CD4-positive, alpha-beta T cell treated with Interleukin-15 for 1 hour (primary cell): Measurements from ENCODE around the gene IL22RA1.

Experiments
- DNase-seq: peaks from one replicate; pipeline ENCODE4 v3.0.0-alpha.2; 2020

IL22RA1 gene

DNA sequence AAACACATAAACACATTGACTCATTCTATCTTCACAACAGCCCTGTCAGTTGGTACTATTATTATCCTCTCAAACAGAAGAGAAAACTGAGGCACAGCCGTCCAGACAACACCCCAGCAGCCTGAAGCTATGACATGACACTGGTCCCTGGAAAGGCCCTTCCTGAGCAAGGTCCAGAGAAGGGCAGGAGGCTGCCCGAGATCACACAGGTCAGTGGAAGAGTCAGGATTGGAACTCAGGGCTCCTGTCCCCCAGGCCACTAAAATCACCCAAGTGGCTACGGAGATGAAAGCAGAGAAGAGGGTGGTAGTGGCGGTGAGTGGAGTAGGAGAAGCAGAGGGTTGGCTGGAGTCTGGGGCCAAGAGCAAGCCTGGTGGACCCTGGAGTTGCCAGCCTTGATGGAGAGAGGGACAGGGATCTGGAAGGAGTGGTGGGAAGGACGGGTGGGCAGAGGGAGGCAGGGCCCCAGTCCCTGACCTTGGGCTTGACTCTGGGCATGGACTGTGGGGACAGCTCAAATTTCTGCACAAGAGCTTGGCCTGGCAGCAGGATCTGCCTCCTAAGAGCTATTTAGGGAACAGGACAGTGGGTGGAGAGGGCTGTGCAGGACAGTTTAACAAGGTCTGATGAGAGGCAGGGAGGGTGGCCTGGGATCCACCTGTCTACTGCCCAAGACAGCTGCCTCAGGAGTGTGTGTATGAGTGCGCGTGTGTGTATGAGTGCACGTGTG lies 46.8 kb downstream of the IL22RA1 start:
- DNase-seq, result no peak

DNA sequence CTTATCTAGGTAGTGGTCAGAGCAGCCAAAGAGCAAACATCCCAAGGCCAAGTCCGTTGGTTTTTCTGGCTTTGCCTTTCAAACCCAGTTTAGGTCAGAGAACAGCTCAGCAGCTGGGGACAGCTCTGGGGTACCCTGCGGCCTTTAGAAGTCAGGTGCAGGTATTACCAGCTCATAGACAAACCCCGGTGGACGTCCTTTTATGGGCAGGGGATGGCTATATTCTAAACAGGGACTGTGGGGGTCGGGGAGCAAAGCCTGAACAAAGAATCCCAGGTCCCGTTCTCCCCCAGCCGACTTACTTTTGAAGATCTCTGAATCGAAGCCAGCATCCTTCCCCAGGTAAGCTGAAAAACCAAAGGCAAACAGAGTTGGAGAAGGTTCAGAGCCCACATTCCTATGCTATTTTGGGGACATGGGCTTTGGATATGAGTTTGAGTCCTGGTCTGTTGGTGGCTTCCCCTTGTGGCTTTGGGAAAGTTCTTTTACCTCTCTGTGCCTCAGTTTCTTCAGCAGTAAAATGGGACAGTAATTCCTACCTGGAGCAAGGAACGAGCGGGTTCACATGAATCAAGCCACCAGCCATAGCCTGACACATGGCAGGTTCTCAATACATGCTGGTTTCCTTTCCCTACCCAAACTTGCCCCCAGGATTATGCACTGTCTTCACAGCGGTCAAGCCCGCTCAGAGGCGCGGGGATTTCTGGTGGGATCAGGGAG lies 47.6 kb downstream of the IL22RA1 start:
- no peak for DNase-seq

GRCh38 chr1:24094554-24094953 lies 48.4 kb downstream of the IL22RA1 start:
- DNase-seq, result no peak

DNA sequence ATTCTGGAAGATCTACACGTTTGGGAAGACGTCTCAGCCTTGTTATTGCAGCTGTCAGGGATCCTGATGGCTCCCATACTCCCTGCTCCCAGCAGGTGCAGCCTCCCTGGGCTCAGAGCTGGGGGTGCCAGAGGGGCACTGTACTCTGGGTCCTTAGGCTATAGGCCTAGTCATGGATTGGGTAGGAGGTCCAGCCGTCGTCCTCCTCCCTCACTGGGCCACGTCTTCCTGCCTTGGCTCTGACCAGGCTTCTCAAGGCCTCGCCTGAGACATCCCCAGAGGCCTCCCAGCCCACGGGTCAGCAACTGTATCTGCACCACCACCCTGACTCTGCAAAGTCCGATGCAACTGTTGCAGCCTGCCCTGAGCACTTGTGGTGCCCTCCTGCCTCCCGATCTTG lies 49.2 kb downstream of the IL22RA1 start:
- no peak for DNase-seq

GRCh38 chr1:24092979-24093378 lies 50.0 kb downstream of the IL22RA1 start:
- DNase-seq, result no peak

GRCh38 chr1:24091971-24092482 lies 50.9 kb downstream of the IL22RA1 start:
- DNase-seq, result no peak

DNA sequence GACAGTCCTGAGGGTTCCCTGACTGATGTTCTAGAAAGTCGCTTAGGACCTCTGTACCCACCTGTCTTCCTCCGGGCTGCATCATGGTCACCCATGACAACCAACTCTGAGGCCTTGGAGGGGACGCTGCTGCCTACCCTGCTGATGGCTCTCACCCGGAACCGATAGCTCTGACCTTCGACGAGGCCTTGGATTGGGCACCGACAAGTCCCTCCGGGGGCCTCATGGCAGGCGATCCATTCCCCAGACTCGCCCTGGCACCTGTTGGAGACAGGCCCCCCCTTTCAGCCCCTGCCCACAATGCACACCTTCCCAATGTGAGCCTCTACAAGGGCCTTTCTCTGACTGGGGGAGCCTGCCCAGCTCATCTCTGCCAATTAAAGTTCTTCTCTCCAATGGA lies 52.2 kb downstream of the IL22RA1 start:
- no peak for DNase-seq

- DNase-seq, result no peak
Measured at GRCh38 chr1:24089743-24090555, 53.0 kb downstream of the IL22RA1 start.

DNA sequence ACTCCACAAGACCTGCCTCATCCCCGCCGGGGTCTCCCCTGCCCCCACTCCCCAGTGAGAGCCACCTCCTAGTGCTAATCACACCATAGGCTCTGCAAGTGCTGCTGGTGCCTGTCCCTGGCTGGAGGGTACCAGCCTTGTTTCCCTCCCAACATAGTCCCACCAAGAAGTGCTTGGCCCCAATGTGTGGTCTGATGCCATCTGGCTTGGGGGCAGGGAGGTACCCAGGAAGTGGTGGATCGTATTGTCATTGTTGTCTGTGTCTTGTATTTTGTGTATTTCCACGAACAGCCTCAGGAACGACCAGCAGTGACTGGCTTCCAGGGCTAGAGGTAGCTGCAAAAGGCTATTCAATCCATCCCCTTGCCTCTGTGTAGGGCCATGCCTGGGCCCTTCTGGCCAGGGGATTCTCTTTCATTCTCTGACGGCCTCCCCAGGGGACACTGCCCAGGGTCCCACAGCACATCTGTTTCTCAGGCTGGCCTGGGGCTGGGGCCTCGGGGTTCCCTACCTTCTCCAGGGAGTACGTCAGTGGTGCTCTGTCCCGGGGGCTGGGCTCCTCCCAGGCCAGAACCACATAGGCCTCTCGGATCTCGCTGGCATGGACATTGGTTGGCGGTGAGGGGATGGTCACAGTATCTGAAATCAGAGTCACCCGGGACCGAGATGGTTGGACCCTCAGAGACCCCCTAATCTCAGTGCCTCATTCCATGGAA lies 53.8 kb downstream of the IL22RA1 start:
- no peak for DNase-seq

- DNase-seq, result no peak
Measured at GRCh38 chr1:24086466-24086865, 56.5 kb downstream of the IL22RA1 start.

GRCh38 chr1:24085546-24085945 lies 57.4 kb downstream of the IL22RA1 start:
- DNase-seq, result no peak

DNA sequence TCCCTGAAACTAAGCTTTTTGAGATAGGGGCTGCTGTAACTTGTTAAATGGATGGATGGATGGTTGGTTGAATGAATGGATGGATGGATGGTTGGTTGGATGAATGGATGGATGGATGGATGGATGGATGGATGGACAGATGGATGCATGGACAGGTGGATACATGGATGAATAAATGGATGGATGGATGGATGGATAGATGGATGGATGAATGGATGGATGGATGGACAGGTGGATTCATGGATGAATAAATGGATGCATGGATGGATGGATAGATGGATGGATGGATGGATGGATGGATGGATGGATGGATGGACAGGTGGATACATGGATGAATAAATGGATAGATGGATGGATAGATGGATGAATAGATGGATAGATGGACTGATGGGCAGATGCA lies 57.9 kb downstream of the IL22RA1 start:
- DNase-seq, result no peak

- no peak for DNase-seq
Measured at GRCh38 chr1:24084050-24084449, 58.9 kb downstream of the IL22RA1 start.

DNA sequence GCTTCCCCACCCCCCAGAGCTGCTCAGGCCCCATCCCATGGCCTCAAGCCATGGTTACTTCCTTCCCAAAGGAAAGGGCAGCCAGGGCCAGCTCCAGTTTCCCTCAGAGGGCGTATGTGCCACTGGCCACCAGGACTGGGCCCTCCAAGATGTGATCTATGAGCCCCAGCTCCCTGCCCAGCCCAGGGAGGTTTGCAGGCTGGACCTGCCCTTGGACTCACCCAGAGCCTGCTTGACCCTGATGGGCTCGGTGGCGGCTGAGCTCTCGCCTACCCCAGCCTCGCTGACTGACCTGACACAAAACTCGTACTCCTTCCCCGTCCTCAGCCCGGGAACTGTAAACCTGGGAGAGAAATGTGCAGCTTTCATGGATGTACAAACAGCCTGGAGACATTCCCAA lies 60.6 kb downstream of the IL22RA1 start:
- no peak for DNase-seq

DNA sequence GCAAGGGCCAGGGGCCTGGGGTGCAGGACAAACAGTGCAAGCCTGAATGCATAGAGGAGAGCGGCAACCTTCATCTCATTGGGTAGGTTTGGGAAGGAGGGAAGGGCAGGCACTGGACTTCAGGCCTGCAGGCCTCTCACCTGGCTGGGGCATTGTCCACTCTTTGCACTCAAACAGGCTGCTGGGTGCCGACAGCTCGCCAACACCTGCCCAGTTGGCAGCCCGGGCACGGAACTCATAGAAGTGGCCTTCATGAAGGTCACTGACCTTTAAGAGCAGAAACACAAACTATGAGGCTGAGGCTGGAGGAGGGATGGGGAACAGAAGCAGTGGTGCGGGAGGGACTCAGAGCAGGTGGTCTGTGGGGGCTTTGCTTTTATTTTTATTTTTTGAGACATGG lies 61.8 kb downstream of the IL22RA1 start:
- DNase-seq, result no peak

GRCh38 chr1:24080131-24080530 lies 62.8 kb downstream of the IL22RA1 start:
- no peak for DNase-seq

DNA sequence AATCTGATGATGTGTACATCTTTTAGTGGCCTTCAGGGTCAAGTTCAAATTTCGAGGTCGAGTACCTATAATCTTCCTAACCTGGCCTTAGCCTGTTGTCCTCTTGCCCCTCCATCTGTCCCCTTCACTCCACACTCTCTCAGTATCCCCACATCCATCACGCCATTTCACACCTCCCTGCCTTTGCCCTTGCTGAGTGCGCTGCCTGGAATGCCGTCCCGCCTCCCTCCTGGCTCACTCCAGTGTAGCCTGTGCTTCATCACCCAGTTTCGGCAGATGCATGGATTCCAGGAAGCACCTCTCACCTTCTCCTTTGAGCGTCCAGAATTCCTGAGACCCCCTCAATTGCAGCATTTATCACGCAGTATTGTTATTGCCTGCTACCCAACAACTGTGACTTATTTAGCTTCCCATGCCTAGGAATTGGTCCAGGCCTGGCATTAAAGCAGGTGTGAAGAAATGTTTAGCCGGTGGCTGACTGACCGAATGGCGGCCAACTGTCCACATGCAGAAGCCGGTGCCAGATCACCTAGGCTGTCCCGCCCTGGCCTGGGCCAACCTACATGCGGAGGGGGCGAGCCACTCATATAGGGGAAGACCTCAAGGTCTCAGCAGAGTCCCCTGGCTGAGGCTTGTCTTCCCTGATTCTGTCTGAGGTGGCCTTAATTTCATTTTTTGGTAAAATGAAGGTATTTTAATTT lies 65.5 kb downstream of the IL22RA1 start:
- no peak for DNase-seq

DNA sequence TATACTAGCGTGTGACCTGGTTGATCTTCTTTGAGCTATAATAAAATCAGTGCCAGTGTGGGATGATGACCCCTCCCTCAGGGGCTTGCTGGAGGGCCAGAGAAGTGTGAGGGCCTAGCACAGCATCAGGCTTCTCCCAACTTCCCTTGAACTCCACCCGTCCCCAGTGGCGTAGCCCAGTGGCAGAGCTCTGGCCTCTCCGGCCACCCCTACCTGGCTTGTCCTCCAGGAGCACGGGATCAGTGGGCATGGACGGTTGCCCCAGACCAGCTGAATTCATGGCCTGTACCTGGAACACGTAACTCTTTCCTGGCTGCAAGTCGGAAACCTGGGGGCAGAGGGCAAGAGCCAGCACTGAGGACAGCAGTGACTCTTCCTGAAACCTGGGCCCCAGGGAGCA lies 67.0 kb downstream of the IL22RA1 start:
- no peak for DNase-seq

DNA sequence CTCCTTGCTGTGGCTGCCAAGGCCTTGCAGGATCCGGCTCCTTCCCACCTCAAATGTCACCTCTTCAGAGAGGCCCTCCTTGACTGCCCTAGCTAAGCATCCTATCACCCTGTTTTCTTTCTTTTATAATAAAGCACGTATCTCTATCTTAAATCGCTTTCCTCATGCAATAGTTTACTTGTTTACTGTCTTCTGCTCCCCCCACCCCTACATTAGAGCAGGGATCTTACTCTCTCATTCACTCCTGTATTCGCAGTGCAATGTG lies 67.4 kb downstream of the IL22RA1 start:
- DNase-seq, result no peak

DNA sequence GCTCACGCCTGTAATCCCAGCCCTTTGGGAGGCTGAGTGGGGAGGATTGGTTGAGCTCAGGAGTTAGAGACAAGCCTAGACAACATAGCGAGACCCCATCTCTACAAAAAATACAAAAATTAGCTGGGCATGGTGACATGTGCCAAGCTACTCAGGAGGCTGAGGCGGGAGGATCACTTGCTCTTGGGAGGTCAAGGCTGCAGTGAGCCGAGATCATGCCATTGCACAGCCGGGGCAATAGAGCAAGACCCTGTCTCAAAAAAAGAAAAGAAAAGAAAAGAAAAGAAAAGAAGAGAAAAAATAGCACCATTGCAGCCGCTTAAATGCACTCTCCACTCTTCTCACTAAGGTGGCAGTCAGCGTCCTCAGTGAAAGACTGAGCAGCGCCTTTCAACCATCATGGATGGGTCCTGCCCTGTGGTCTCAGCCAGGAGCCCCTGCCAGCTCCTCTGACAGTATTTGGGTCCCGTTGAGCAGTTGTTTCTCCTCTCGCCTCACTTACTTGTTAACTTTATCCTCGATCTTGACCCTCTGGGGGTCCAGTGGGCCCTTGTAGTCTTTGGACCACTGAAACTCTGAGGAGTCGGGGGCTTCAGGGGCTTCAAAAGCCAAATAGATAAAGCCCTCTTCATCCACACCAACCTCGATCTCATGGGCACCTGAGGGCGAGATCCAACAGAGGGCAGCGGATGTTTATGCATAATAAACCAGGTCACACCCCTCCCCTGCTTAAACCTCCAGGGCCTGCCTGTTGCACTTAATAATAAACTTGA lies 67.9 kb downstream of the IL22RA1 start:
- no peak for DNase-seq

DNA sequence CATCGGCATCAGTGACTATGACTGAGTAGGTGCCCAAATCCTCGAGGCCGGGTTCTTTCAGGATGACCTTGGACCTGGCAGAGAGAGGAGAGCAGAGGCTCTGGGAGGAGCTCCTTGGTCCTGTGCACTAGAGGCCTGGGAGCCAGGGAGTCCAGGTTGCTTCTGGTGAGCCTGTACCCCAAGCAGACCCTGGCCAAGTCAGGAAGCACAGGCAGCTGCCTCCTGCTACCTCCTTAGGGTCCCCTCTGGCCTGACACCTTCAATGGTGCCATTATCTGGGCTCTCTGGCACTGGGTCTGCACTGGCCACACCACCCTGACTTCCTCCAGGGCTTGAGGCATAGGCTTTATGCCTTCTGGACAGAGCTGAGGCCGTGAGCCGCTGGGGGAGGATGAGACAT lies 68.7 kb downstream of the IL22RA1 start:
- no peak for DNase-seq

DNA sequence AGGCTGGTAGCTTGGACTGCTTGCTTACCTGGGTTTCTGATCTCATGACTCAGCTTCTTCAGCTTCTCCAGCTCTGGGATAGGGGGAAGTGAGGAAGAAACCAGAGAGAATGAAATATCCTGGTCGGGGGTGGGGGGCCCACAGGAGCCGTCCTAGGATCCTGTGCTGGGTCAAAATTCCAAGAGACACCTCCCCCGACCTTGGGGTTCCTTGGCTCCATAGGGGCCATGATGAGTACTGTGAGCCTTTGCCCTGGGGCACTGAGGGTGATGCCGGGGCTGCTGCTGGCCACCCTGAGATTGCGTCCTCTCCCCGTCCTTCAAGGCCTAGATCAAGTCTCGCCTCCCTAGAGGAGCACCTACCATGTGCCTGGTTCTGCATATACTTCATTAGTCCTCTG lies 71.0 kb downstream of the IL22RA1 start:
- DNase-seq, result no peak
